Cardiac fibroblast (primary cell): ENCODE data around the gene DTHD1.

Experiments
- DNase-seq, 2 donors: peaks; one replicate each; pipeline versions ENCODE4 v3.0.0 to v3.0.0-alpha.2; 2010; ENCODE audit warnings: low read depth in 2 of 2
- H3K4me3 ChIP-seq, 2 donors: replicated peaks in 1 of 2; 1 replicate in 1 of 2; 2 replicates in 1 of 2; pipeline ENCODE4 v1.5.1; 2011; ENCODE audit warnings: low read depth in 2 of 2, low read length in 2 of 2, mild to moderate bottlenecking in 2 of 2, moderate library complexity in 1 of 2
- TF ChIP-seq, protein P1 (sequence below): IDR thresholded peaks from one replicate; pipeline ENCODE4 v1.5.1; 2011; ENCODE audit warnings: low read depth, mild to moderate bottlenecking, low read length, inconsistent platforms

DTHD1 gene

DNA sequence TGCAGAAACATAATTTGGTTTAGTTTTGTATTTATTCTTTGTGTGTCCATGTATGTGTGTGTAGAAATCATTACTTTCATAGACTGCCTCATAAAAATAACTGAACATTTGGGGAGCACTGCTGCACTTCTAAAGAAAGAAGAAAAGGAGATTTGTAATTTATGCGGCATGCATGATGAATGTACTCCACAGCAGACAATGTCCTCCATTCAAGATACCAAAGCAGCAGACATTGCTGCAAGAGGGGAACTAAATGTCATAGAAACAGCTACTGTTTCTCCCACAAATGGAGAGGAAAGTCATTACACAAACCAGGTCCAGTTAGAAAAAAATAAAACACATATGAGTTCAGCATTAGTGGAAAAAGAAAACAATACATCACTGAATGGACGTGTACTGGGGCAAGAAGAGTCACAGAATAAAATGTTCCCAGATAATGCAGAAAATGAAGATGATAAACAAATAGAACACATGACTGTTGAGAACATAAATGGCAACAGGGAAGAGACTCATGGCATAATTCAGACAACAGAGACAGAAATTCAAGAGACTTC is 2.6 kb downstream of the DTHD1 start:
- DNase-seq: no peak
- TF ChIP-seq, protein P1, sequence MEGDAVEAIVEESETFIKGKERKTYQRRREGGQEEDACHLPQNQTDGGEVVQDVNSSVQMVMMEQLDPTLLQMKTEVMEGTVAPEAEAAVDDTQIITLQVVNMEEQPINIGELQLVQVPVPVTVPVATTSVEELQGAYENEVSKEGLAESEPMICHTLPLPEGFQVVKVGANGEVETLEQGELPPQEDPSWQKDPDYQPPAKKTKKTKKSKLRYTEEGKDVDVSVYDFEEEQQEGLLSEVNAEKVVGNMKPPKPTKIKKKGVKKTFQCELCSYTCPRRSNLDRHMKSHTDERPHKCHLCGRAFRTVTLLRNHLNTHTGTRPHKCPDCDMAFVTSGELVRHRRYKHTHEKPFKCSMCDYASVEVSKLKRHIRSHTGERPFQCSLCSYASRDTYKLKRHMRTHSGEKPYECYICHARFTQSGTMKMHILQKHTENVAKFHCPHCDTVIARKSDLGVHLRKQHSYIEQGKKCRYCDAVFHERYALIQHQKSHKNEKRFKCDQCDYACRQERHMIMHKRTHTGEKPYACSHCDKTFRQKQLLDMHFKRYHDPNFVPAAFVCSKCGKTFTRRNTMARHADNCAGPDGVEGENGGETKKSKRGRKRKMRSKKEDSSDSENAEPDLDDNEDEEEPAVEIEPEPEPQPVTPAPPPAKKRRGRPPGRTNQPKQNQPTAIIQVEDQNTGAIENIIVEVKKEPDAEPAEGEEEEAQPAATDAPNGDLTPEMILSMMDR: no peak
- H3K4me3 ChIP-seq: no peak overlapping the region

DNA sequence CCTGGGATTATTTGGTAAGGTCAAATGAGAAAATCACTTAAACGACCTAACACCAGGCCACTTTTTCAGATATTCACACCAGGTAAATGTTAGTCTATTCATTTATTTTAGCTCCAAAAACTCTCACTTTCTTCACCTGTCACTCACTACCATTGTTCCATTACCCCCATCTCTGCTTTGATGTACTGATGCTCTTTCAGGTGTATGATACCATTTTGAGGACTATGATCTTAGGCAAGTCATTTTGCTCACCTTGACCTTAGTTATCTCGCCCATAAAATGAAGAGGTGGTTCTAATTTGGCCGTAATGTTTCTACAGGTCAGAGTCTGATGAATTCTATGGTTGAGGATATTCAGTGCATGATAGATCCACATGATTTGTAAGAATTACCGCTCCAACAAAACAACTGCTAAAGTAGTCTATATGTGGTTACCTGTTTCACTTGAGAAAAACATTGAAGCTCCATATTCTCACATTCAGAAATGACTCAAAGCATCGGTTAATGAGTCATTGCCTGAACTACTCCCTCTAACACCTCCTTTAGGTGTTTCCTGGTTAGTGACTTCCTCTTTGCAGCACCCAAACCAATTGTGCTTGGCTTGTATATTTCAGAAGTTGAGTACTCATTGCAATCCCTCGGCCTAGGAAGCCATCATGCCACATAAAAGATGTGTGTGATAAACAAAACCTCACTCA is 4.5 kb downstream of the DTHD1 start:
- DNase-seq: peak in 1 of 2 donors; percentile 2
- H3K4me3 ChIP-seq: no peak overlapping the region

GRCh38 chr4:36286481-36286871 is 5.1 kb downstream of the DTHD1 start:
- no peak for DNase-seq
- no peak overlapping the region for H3K4me3 ChIP-seq
- TF ChIP-seq, protein P1: no peak

More for the DNA sequence above, 4.5 kb downstream of the DTHD1 start:
- TF ChIP-seq, protein P1: no peak

GRCh38 chr4:36288731-36289426 is 7.5 kb downstream of the DTHD1 start:
- H3K4me3 ChIP-seq: no peak overlapping the region
- TF ChIP-seq, protein P1: no peak
- peak in 1 of 2 donors; percentile 50 for DNase-seq

- TF ChIP-seq, protein P1: no peak
- H3K4me3 ChIP-seq: no peak overlapping the region
- DNase-seq: no peak
Observed at GRCh38 chr4:36290641-36291040, 9.2 kb downstream of the DTHD1 start.

GRCh38 chr4:36292556-36293188 is 11.3 kb downstream of the DTHD1 start:
- TF ChIP-seq, protein P1: no peak
- peak in 1 of 2 donors; percentile 42 for DNase-seq
- H3K4me3 ChIP-seq: no peak overlapping the region
